ENCODE measurements around the gene OR2H2. TPM values are rescaled to one million over a fixed set of nuclear protein-coding genes. Genes with fewer than 3 reads are reported as not detected.
A peak's percentile ranks its signal among the peaks of the same experiment; 100 is the strongest.

OR2H2 gene
- total and polyA plus RNA-seq, 7 donors, result not detected

DNA sequence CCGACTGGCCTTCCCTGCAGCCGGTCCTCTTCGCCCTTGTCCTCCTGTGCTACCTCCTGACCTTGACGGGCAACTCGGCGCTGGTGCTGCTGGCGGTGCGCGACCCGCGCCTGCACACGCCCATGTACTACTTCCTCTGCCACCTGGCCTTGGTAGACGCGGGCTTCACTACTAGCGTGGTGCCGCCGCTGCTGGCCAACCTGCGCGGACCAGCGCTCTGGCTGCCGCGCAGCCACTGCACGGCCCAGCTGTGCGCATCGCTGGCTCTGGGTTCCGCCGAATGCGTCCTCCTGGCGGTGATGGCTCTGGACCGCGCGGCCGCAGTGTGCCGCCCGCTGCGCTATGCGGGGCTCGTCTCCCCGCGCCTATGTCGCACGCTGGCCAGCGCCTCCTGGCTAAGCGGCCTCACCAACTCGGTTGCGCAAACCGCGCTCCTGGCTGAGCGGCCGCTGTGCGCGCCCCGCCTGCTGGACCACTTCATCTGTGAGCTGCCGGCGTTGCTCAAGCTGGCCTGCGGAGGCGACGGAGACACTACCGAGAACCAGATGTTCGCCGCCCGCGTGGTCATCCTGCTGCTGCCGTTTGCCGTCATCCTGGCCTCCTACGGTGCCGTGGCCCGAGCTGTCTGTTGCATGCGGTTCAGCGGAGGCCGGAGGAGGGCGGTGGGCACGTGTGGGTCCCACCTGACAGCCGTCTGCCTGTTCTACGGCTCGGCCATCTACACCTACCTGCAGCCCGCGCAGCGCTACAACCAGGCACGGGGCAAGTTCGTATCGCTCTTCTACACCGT lies 31.5 kb upstream of the OR2H2 start:
- TF ChIP-seq EP300 (IDR thresholded peaks at IDR 0.05), result no peak
- TF ChIP-seq, protein P1, sequence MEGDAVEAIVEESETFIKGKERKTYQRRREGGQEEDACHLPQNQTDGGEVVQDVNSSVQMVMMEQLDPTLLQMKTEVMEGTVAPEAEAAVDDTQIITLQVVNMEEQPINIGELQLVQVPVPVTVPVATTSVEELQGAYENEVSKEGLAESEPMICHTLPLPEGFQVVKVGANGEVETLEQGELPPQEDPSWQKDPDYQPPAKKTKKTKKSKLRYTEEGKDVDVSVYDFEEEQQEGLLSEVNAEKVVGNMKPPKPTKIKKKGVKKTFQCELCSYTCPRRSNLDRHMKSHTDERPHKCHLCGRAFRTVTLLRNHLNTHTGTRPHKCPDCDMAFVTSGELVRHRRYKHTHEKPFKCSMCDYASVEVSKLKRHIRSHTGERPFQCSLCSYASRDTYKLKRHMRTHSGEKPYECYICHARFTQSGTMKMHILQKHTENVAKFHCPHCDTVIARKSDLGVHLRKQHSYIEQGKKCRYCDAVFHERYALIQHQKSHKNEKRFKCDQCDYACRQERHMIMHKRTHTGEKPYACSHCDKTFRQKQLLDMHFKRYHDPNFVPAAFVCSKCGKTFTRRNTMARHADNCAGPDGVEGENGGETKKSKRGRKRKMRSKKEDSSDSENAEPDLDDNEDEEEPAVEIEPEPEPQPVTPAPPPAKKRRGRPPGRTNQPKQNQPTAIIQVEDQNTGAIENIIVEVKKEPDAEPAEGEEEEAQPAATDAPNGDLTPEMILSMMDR (IDR thresholded peaks at IDR 0.05), result no peak
- no peak for TF ChIP-seq POLR2A (IDR thresholded peaks at IDR 0.05)
- no peak for TF ChIP-seq POLR2AphosphoS5 (IDR thresholded peaks at IDR 0.05)
- DNase-seq, result peak; percentile 87

DNA sequence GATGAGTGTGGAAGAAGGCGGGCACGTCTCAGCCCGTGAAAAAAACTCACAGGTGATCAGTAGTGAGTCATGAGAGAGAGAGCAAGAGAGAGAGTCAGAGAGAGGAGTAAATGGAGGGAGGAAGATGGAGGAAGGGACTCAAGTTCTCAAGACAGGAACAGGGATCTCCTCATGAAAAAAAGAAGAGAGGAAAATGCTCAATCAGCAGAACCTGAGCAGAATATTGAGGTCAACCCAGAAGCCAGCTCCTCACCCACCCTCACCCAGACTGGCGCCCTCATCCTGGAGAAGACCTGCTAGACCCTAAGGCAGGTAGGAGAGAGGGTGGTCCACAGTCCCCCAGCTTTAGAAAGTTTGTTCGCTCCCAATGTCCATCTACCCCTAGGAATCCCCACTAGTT lies 30.2 kb upstream of the OR2H2 start:
- H3K9me3 ChIP-seq, result no peaks in the 10 kb centered on the region
- intact Hi-C loops (cut with DNase I), result no loop called here
- H3K36me3 ChIP-seq, result no peaks in the 10 kb centered on the region
- 81% methylated on average over 5 of the region's 5 CpGs for WGBS, 2 donors
- no peak overlapping the region for H3K4me3 ChIP-seq
- TF ChIP-seq, protein P1 (IDR thresholded peaks at IDR 0.05), result no peak
- TF ChIP-seq POLR2AphosphoS5 (IDR thresholded peaks at IDR 0.05), result no peak
- TF ChIP-seq POLR2A (IDR thresholded peaks at IDR 0.05), result no peak
- TF ChIP-seq EP300 (IDR thresholded peaks at IDR 0.05), result no peak
- peaks cover 9 to 43% (median 17%) of the 10 kb centered on the region in 3 donors for H3K27me3 ChIP-seq
- peaks cover 0 to 16% (median 16%) of the 10 kb centered on the region in 4 donors for H3K4me1 ChIP-seq
- no peak for DNase-seq
- no peak overlapping the region for H3K27ac ChIP-seq

More for the DNA sequence above, 31.5 kb upstream of the OR2H2 start:
- Histone ChIP-seq H3K36me3 (no peaks in the 10 kb centered on the region), H3K4me3 (peak overlapping the region in 3 of 4 donors; percentile 32 to 47 (median 47)), H3K27me3 (peaks cover 9 to 43% (median 17%) of the 10 kb centered on the region in 3 donors), H3K9me3 (no peaks in the 10 kb centered on the region), H3K4me1 (peaks cover 0 to 16% (median 16%) of the 10 kb centered on the region in 4 donors), H3K27ac (peak overlapping the region in 2 of 4 donors; percentile 30 to 39)
- 4 to 6% methylated on average over 83 of the region's 83 CpGs for WGBS, 2 donors
- intact Hi-C loops (cut with DNase I), result no loop called here

DNA sequence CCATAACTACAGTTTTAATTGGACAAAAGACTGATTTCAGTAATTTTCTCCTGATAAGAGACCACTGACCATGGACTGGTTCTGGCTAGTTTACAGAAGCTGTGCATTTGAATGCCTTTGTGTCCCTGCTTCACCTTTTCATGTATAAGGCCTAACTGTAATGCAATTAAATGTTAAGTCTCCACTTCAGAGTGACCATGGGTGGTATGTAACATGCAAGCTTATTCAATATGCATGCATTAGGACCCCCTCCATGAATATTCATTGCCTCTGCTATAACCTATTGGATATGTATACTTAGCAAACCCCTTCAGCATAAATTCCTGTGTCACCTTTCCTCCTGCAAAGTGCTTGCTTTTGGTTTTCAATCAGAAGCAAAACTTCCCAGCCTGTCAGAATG lies 27.6 kb upstream of the OR2H2 start:
- H3K9me3 ChIP-seq, result no peaks in the 10 kb centered on the region
- no peak for TF ChIP-seq POLR2AphosphoS5 (IDR thresholded peaks at IDR 0.05)
- TF ChIP-seq EP300 (IDR thresholded peaks at IDR 0.05), result no peak
- TF ChIP-seq POLR2A (IDR thresholded peaks at IDR 0.05), result no peak
- TF ChIP-seq, protein P1 (IDR thresholded peaks at IDR 0.05), result no peak
- H3K27me3 ChIP-seq, result peaks cover 9 to 43% (median 17%) of the 10 kb centered on the region in 3 donors
- H3K4me1 ChIP-seq, result peaks cover 0 to 16% (median 16%) of the 10 kb centered on the region in 4 donors
- H3K36me3 ChIP-seq, result no peaks in the 10 kb centered on the region
- no peak for DNase-seq
- intact Hi-C loops (cut with DNase I), result no loop called here
- no peak overlapping the region for H3K27ac ChIP-seq
- H3K4me3 ChIP-seq, result no peak overlapping the region

DNA sequence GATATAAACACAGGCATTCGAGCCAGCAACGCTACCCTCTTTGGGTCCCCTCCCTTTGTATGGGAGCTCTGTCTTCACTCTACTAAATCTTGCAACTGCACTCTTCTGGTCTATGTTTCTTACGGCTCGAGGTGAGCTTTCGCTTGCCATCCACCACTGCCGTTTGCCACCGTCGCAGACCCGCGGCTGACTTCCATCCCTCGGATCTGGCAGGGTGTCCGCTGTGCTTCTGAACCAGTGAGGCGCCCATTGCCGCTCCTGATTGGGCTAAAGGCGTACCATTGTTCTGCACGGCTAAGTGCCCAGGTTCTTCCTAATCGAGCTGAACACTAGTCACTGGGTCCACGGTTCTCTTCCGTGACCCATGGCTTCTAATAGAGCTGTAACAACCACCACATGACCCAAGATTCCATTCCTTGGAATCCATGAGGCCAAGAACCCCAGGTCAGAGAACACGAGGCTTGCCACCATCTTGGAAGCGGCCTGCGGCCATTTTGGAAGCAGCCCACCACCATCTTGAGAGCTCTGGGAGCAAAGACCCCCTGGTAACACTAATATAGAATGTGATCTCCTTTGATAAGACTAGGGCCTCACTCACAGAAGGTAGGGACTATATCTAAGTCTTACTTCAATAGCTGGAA lies 26.4 kb upstream of the OR2H2 start:
- 88 to 96% methylated on average over 22 of the region's 22 CpGs for WGBS, 2 donors
- no peaks in the 10 kb centered on the region for H3K9me3 ChIP-seq
- no peak for DNase-seq
- H3K4me3 ChIP-seq, result no peak overlapping the region
- no peak overlapping the region for H3K27ac ChIP-seq
- intact Hi-C loops (cut with DNase I), result no loop called here
- peaks cover 9 to 40% (median 15%) of the 10 kb centered on the region in 3 donors for H3K27me3 ChIP-seq
- TF ChIP-seq POLR2A (IDR thresholded peaks at IDR 0.05) (no peak), EP300 (IDR thresholded peaks at IDR 0.05) (no peak), POLR2AphosphoS5 (IDR thresholded peaks at IDR 0.05) (no peak)
- TF ChIP-seq, protein P1 (IDR thresholded peaks at IDR 0.05), result no peak
- H3K4me1 ChIP-seq, result peaks cover 0 to 6% (median 6%) of the 10 kb centered on the region in 4 donors
- no peaks in the 10 kb centered on the region for H3K36me3 ChIP-seq
